ENCODE data around the gene ARSI.

Gene ARSI

DNA sequence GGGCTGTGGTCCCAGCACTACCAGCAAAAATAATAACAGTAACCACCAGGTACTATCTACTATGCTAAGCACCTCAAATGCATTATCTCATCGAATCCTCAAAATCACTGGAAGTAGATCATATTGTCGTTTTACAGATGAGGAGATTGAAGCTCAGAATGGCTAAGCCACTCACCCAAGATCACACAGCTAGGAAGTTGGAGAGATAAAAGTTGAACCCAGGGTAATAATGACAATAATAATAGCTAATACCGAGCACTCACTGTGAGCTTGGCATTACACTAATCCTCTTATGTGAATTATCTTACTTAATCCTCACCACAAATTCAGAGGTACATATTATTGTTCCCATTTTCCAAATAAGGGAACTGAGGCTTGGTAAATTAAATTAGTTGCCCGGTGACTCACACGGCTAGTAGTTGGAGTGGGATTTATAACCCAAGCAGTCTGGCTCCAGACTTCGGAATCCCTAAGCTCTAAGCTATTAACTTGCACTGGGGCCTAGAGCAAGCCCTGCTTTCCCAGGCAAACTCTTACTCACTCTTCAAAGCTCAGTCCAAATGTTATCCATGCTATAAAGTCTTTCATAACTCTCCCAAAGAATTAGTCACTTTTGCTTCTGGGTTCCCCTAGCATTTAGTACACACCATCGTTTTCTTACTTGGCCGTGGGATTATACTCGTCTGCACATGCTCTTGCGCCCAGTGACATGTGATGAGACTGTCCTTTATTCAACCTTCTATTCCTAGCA is 3.8 kb downstream of the ARSI start:
- TF ChIP-seq CTCF (conservative IDR thresholded peaks at IDR 0.05; ENCODE audit: low read length) = no peak
- peak; percentile 99 for DNase-seq (ENCODE audit: low read depth)
- no peak overlapping the region for H3K4me3 ChIP-seq (ENCODE audit: low read length)

DNA sequence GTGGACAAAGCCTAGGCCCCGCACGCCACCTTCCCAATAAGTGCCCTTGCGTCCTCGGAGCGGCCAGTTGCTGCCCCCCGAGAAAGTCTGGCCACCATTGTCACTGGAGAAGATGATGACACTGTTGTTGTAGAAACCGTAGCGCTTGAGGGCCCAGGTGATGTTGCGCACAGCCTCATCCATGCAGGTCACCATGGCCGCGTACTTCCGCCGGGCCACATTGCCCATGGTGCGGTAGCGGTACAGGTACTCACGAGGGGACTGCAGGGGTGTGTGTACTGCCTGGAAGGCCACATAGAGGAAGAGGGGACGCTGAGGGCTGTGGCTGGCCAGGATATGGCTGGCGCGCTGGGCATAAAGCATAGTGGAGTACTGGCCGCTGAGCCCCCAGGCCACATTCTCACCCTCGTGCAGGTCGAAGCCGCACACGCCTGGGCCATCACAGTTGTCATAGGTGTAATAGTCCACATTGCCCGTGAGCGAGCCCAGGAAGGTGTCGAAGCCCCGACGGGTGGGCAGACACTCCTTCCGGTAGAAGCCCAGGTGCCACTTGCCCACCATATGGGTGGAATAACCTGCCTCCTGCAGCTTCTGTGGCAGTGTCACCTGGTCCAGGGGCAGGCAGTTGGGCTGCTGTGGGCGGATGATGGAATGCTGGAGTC is 4.6 kb downstream of the ARSI start:
- no peak for DNase-seq (ENCODE audit: low read depth)
- TF ChIP-seq CTCF (conservative IDR thresholded peaks at IDR 0.05; ENCODE audit: low read length) = no peak
- H3K4me3 ChIP-seq (ENCODE audit: low read length) = no peak overlapping the region

GRCh38 chr5:150297236-150297890 is 5.3 kb downstream of the ARSI start:
- no peak for DNase-seq (ENCODE audit: low read depth)
- TF ChIP-seq CTCF (conservative IDR thresholded peaks at IDR 0.05; ENCODE audit: low read length) = no peak
- H3K4me3 ChIP-seq (ENCODE audit: low read length) = no peak overlapping the region

DNA sequence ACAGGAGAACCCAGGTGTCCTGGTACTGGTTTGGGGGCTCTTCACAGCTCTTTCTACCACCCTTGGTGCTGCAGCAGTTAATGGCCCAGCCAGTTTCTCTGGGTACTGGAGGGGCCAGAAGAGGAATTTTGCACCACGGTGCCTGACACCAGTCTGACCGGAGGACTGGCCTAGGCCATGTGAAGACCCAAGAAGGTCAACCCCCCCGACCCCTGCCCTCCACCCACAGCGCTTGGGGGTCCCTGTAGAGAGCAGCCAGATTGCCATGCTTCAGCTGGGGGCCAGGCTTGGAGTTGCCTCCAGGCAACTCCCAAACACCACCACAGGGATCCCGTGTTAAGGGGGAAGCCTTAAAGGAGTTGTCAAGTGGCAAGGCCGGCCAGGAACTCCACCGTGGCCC is 6.2 kb downstream of the ARSI start:
- DNase-seq (ENCODE audit: low read depth) = no peak
- TF ChIP-seq CTCF (conservative IDR thresholded peaks at IDR 0.05; ENCODE audit: low read length) = no peak
- H3K4me3 ChIP-seq (ENCODE audit: low read length) = no peak overlapping the region

DNA sequence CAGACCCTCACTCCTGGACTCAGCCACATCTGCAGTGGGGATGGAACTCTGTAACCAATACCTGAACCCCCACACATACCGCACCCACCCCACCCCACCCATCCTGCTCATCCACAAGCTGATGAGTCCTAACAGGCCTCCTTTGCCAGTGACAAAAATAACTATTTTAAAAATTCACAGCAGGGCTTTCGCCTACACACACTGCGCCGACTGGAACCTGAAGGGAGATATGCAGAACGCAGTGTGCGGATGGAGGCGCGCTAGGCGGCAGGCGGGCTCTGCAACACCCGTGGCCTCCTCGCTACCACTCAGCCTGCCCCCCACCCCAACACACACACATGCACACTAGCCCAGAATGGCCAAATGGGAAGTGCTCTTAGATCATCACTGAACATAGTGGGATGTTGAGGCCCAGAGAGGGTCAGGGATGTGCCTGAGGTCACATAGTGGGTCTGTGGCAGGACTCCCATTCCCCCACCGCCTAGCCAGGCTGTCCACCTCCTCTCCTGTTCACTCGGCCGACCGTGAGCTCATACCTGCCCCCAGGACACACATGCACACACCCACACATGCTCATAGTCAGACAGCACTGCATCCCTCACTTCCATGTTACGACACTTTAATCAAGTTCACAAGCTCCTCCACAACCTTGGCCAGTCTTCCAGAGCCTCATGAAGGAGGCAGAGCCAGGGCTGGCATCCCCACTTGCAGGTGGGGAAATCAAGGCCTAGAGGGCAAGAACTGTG is 6.8 kb downstream of the ARSI start:
- TF ChIP-seq CTCF (conservative IDR thresholded peaks at IDR 0.05; ENCODE audit: low read length) = no peak
- H3K4me3 ChIP-seq (ENCODE audit: low read length) = no peak overlapping the region
- DNase-seq (ENCODE audit: low read depth) = no peak

GRCh38 chr5:150295172-150295634 is 7.5 kb downstream of the ARSI start:
- no peak overlapping the region for H3K4me3 ChIP-seq (ENCODE audit: low read length)
- no peak for TF ChIP-seq CTCF (conservative IDR thresholded peaks at IDR 0.05; ENCODE audit: low read length)
- DNase-seq (ENCODE audit: low read depth) = peak; percentile 60

Data from AG10803 (cell line).